H9 (cell line): ENCODE results near the gene PLXNA1. TPM values are rescaled to one million over a fixed set of nuclear protein-coding genes. Genes with fewer than 3 reads are reported as not detected.

Experiments
- DNase-seq: peaks from one replicate; pipeline ENCODE4 v3.0.0-alpha.2; 2017
- H2AFZ ChIP-seq: one replicate; pipeline ENCODE4 v1.6.1; 2013; ENCODE audit warnings: mild to moderate bottlenecking, low read length, control low read depth, moderate library complexity
- H2AK5ac ChIP-seq: 2 replicates; pipeline ENCODE4 v1.6.1; 2013; ENCODE audit warnings: low read length, control low read depth, mixed read lengths; ENCODE audit not compliant: insufficient read length
- H2BK120ac ChIP-seq: one replicate; pipeline ENCODE4 v1.6.1; 2013; ENCODE audit warnings: low read depth, mild to moderate bottlenecking, low read length, control low read depth, inconsistent platforms; ENCODE audit not compliant: poor library complexity, severe bottlenecking
- H2BK12ac ChIP-seq: 2 replicates; pipeline ENCODE4 v1.6.1; 2013; ENCODE audit warnings: low read length, control low read depth, mixed read lengths, low read depth; ENCODE audit not compliant: insufficient read length
- H2BK15ac ChIP-seq: 2 replicates; pipeline ENCODE4 v1.6.1; 2013; ENCODE audit warnings: low read depth, low read length, control low read depth
- H2BK20ac ChIP-seq: one replicate; pipeline ENCODE4 v1.6.1; 2013; ENCODE audit warnings: low read depth, mild to moderate bottlenecking, low read length, control low read depth, inconsistent platforms; ENCODE audit not compliant: poor library complexity, severe bottlenecking
- H2BK5ac ChIP-seq: 2 replicates; pipeline ENCODE4 v1.6.1; 2013; ENCODE audit warnings: low read length, control low read depth, mixed read lengths; ENCODE audit not compliant: insufficient read length
- H3K14ac ChIP-seq: 2 replicates; pipeline ENCODE4 v1.6.1; 2013; ENCODE audit warnings: low read length, control low read depth; ENCODE audit not compliant: insufficient read depth
- H3K18ac ChIP-seq: 2 replicates; pipeline ENCODE4 v1.6.1; 2013; ENCODE audit warnings: low read depth, mild to moderate bottlenecking, mixed read lengths, low read length, control low read depth; ENCODE audit not compliant: insufficient read length
- H3K23ac ChIP-seq: 2 replicates; pipeline ENCODE4 v1.6.1; 2013; ENCODE audit warnings: low read length, control low read depth, mixed read lengths, low read depth; ENCODE audit not compliant: insufficient read length
- H3K23me2 ChIP-seq: 2 replicates; pipeline ENCODE4 v1.6.1; 2013; ENCODE audit warnings: low read depth, mild to moderate bottlenecking, mixed read lengths, low read length, control low read depth; ENCODE audit not compliant: insufficient read length, poor library complexity, severe bottlenecking
- H3K27ac ChIP-seq: 2 replicates; pipeline ENCODE4 v1.5.1; 2013; ENCODE audit warnings: low read length, control low read depth, mixed read lengths, low read depth; ENCODE audit not compliant: insufficient read length
- H3K27me3 ChIP-seq: 2 replicates; pipeline ENCODE4 v1.6.1; 2013; ENCODE audit warnings: low read length, control low read depth, inconsistent platforms; ENCODE audit not compliant: insufficient read depth
- H3K4ac ChIP-seq: 2 replicates; pipeline ENCODE4 v1.6.1; 2013; ENCODE audit warnings: low read depth, mild to moderate bottlenecking, control low read depth, inconsistent platforms, low read length, moderate library complexity
- H3K4me1 ChIP-seq: 2 replicates; pipeline ENCODE4 v1.6.1; 2013; ENCODE audit warnings: low read length, control low read depth, inconsistent platforms; ENCODE audit not compliant: insufficient read depth
- H3K4me2 ChIP-seq: 2 replicates; pipeline ENCODE4 v1.6.1; 2013; ENCODE audit warnings: low read length, control low read depth, mixed read lengths; ENCODE audit not compliant: insufficient read length, insufficient read depth
- H3K56ac ChIP-seq: 2 replicates; pipeline ENCODE4 v1.6.1; 2013; ENCODE audit warnings: low read depth, mild to moderate bottlenecking, mixed read lengths, low read length, control low read depth; ENCODE audit not compliant: insufficient read length
- H3K79me1 ChIP-seq: 2 replicates; pipeline ENCODE4 v1.6.1; 2013; ENCODE audit warnings: low read depth, mild to moderate bottlenecking, moderate library complexity, low read length, control low read depth, inconsistent platforms; ENCODE audit not compliant: insufficient read depth, poor library complexity, severe bottlenecking
- H3K79me2 ChIP-seq: 2 replicates; pipeline ENCODE4 v1.6.1; 2013; ENCODE audit warnings: low read length, control low read depth, inconsistent platforms; ENCODE audit not compliant: insufficient read depth
- H3K9ac ChIP-seq: 2 replicates; pipeline ENCODE4 v1.6.1; 2013; ENCODE audit warnings: low read length, control low read depth, mixed read lengths; ENCODE audit not compliant: insufficient read length; ENCODE audit errors: extremely low read depth
- H3K9me3 ChIP-seq: one replicate; pipeline ENCODE4 v1.6.1; 2013; ENCODE audit warnings: low read depth, low read length, inconsistent platforms; ENCODE audit not compliant: control insufficient read depth
- H3T11ph ChIP-seq: one replicate; pipeline ENCODE4 v1.6.1; 2013; ENCODE audit warnings: mild to moderate bottlenecking, low read length, control low read depth, inconsistent platforms
- H4K20me1 ChIP-seq: one replicate; pipeline ENCODE4 v1.6.1; 2013; ENCODE audit not compliant: control insufficient read depth, insufficient read length, insufficient read depth
- H4K5ac ChIP-seq: 2 replicates; pipeline ENCODE4 v1.6.1; 2013; ENCODE audit warnings: low read depth, mild to moderate bottlenecking, mixed read lengths, low read length, control low read depth; ENCODE audit not compliant: insufficient read length
- H4K8ac ChIP-seq: replicated peaks from 2 replicates; pipeline ENCODE4 v1.6.1; 2013; ENCODE audit warnings: low read length, control low read depth, mixed read lengths, low read depth; ENCODE audit not compliant: insufficient read length
- H4K91ac ChIP-seq: 2 replicates; pipeline ENCODE4 v1.6.1; 2013; ENCODE audit warnings: low read depth, mild to moderate bottlenecking, moderate library complexity, mixed read lengths, low read length, control low read depth; ENCODE audit not compliant: insufficient read length
- H3K27ac Mint-ChIP-seq, 3 experiments: 2 replicates in 2 of 3; 3 replicates in 1 of 3; pipeline ENCODE4 v1.8.0; 2020 to 2021; ENCODE audit warnings: mixed read lengths in 3 of 3, mild to moderate bottlenecking in 1 of 3, moderate library complexity in 1 of 3
- H3K27me3 Mint-ChIP-seq: 2 replicates; pipeline ENCODE4 v1.8.0; 2021; ENCODE audit warnings: low read depth, mild to moderate bottlenecking, moderate library complexity, mixed read lengths
- H3K36me3 Mint-ChIP-seq, 3 experiments: 2 replicates in 2 of 3; 3 replicates in 1 of 3; pipeline ENCODE4 v1.8.0; 2020 to 2021; ENCODE audit warnings: low read depth in 3 of 3, mixed read lengths in 3 of 3; ENCODE audit not compliant: insufficient read depth in 1 of 3
- H3K4me1 Mint-ChIP-seq, 2 experiments: 2 replicates each; pipeline ENCODE4 v1.8.0; 2020; ENCODE audit warnings: mixed read lengths in 2 of 2
- H3K4me3 Mint-ChIP-seq, 2 experiments: 2 replicates in 1 of 2; 3 replicates in 1 of 2; pipeline ENCODE4 v1.8.0; 2020 to 2021; ENCODE audit warnings: mild to moderate bottlenecking in 2 of 2, mixed read lengths in 2 of 2, moderate library complexity in 1 of 2
- H3K9me3 Mint-ChIP-seq, 2 experiments: 2 replicates in 1 of 2; 3 replicates in 1 of 2; pipeline ENCODE4 v1.8.0; 2020; ENCODE audit warnings: mild to moderate bottlenecking in 2 of 2, mixed read lengths in 2 of 2, moderate library complexity in 1 of 2
- CTCF ChIP-seq: fragments of 200-600 bp; sonication (generic); conservative IDR thresholded peaks from 3 replicates; pipeline ENCODE4 v1.8.0; 2021; ENCODE audit warnings: antibody characterized with exemption, mild to moderate bottlenecking
- WGBS: extraction: QIAGEN DNeasy Blood & Tissue Kit; methylation state at CpG from one replicate; pipeline ENCODE4 v1.1.7; 2013; ENCODE audit warnings: missing lambda C conversion rate, low lambda C conversion rate, mixed read lengths; ENCODE audit not compliant: insufficient read length; ENCODE audit errors: extremely low coverage; 5-methylcytosine and 5-hydroxymethylcytosine counted together
- total RNA-seq: library from RNA; stranded (reverse); gene quantifications from 2 replicates; pipeline ENCODE4 v1.2.1, GENCODE V29; 2021

The PLXNA1 gene
- total RNA-seq, 1 experiment from 2014 or later: 42.1 TPM

- no peak overlapping the region for H3K14ac ChIP-seq
- no peaks in the 10 kb centered on the region for H3K23me2 ChIP-seq
- no peak overlapping the region for H3K56ac ChIP-seq
- H3K36me3 Mint-ChIP-seq: peaks cover 0 to 19% (median 15%) of the 10 kb centered on the region in 3 experiments; a peak in 4 of 7 replicates
- H3K9ac ChIP-seq: no peak overlapping the region
- no peak overlapping the region for H3K23ac ChIP-seq
- no peaks in the 10 kb centered on the region for H3K9me3 ChIP-seq
- H3K4me3 Mint-ChIP-seq: no peak overlapping the region
- H2BK15ac ChIP-seq: no peak overlapping the region
- no peak overlapping the region for H3K18ac ChIP-seq
- no peak overlapping the region for H2BK20ac ChIP-seq
- H3K27ac Mint-ChIP-seq: no peak overlapping the region; a peak in 2 of 7 replicates
- no peak for DNase-seq
- H2AK5ac ChIP-seq: no peak overlapping the region
- no peak overlapping the region for H3K27ac ChIP-seq
- peaks cover 2 to 12% of the 10 kb centered on the region in 2 experiments; a peak in 3 of 4 replicates for H3K4me1 Mint-ChIP-seq
- H3K4me1 ChIP-seq: peaks cover 2% of the 10 kb centered on the region; the same call in 1 of the 2 replicates
- H3K79me2 ChIP-seq: no peaks in the 10 kb centered on the region; the same call in 1 of the 2 replicates
- no peak overlapping the region for H3K4ac ChIP-seq
- H3T11ph ChIP-seq: no peak overlapping the region
- H3K27me3 Mint-ChIP-seq: no peaks in the 10 kb centered on the region
- no peaks in the 10 kb centered on the region for H3K27me3 ChIP-seq
- no peak overlapping the region for H3K4me2 ChIP-seq
- no peak for TF ChIP-seq CTCF
- H4K8ac ChIP-seq: no peak overlapping the region
- H3K79me1 ChIP-seq: no peaks in the 10 kb centered on the region
- H2AFZ ChIP-seq: no peak overlapping the region
- no peaks in the 10 kb centered on the region for H4K20me1 ChIP-seq
- H2BK5ac ChIP-seq: no peak overlapping the region
- no peak overlapping the region for H2BK120ac ChIP-seq
- no peak overlapping the region for H4K91ac ChIP-seq
- no peaks in the 10 kb centered on the region for H3K9me3 Mint-ChIP-seq
- no peak overlapping the region for H4K5ac ChIP-seq
- WGBS: no CpG with 5 or more reads among the region's 12 CpGs
- no peak overlapping the region for H2BK12ac ChIP-seq
These were observed 12.4 kb downstream of the PLXNA1 start for GRCh38 chr3:126995254-126995780.
